Body of pancreas (tissue), 4 donors: ENCODE data around the gene ANKLE1. TPM values are rescaled to one million over a fixed set of nuclear protein-coding genes. Genes with fewer than 3 reads are reported as not detected.

Source experiments
- ATAC-seq: fragments of 150-250 bp; one replicate; pipeline ENCODE4 v1.9.1; 2016
- DNase-seq, 4 donors: peaks; one replicate each; pipeline ENCODE4 v3.0.0-alpha.2; 2019
- H3K27ac ChIP-seq, 4 donors: fragments of 200-600 bp; sonication (generic); 1 replicate in 3 of 4; 2 replicates in 1 of 4; pipeline versions ENCODE4 v1.5.1 to v1.6.1; 2016 to 2019; ENCODE audit warnings: mild to moderate bottlenecking in 1 of 4, mixed read lengths in 1 of 4, moderate library complexity in 1 of 4
- H3K27me3 ChIP-seq, 2 donors: fragments of 200-600 bp; sonication (generic); one replicate each; pipeline ENCODE4 v1.6.0; 2016; ENCODE audit warnings: mild to moderate bottlenecking in 1 of 2
- H3K36me3 ChIP-seq, 2 donors: fragments of 200-600 bp; sonication (generic); replicated peaks in 1 of 2; 2 replicates each; pipeline ENCODE4 v1.5.1; 2016; ENCODE audit warnings: low read depth in 2 of 2; ENCODE audit not compliant: insufficient read depth in 1 of 2
- H3K4me1 ChIP-seq: fragments of 200-600 bp; sonication (generic); one replicate; pipeline ENCODE4 v1.6.0; 2016
- H3K4me3 ChIP-seq, 2 donors: fragments of 200-600 bp; sonication (generic); 1 replicate in 1 of 2; 2 replicates in 1 of 2; pipeline ENCODE4 v1.5.1; 2016 to 2019
- H3K9me3 ChIP-seq, 3 donors: fragments of 200-600 bp; sonication (generic); 1 replicate in 2 of 3; 2 replicates in 1 of 3; pipeline ENCODE4 v1.5.1; 2016
- POLR2A ChIP-seq, 3 donors: fragments of 450-650 bp; IDR thresholded peaks; one replicate each; pipeline ENCODE4 v1.6.1; 2016; ENCODE audit warnings: antibody characterized with exemption in 3 of 3, mild to moderate bottlenecking in 2 of 3
- WGBS, 2 donors: methylation state at CpG; one replicate each; pipeline ENCODE4 v1.1.5; 2017; 5-methylcytosine and 5-hydroxymethylcytosine counted together
- intact Hi-C: fragments of 100-400 bp; cut with DNase I; formaldehyde crosslinking; loops from one replicate; pipeline ENCODE4 v1.15.1; 2023
- total RNA-seq, 2 donors: library from RNA; depleted of rRNA; stranded (reverse); fragments of >200 nt; gene quantifications; one replicate each; pipeline ENCODE4 v1.1.0, GENCODE V29; 2016
- TF ChIP-seq, protein P1 (sequence below), 7 experiments: fragments of 450-650 bp in 4 of 7; fragments of 200-600 bp in 3 of 7; sonication (generic) in 3 of 7; IDR thresholded peaks; one replicate each; pipeline ENCODE4 v1.5.1; 2016 to 2019; ENCODE audit warnings: antibody characterized with exemption in 7 of 7

The ANKLE1 gene
- total RNA-seq, 2 donors from 2014 or later: 0.33 TPM; not detected in 1

DNA sequence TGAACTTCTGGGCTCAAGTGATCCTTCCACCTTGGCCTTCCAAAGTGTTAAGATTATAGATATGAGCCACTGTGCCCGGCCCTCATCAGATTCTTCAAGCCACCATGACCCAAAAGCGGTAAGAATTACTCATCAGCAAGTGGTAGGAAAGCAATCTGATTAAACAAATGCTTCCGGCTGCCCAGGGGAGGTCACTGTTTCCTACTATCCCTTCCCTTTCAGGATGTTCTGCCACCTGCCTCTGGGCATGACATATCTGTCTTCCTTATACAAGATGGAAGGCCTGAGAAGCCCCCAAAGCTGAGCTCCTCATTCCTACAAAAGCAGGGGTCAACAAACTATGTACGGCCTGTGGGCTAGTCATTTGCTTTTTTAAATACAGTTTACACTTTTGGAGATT is 14.6 kb downstream of the ANKLE1 start:
- no peak for ATAC-seq
- TF ChIP-seq POLR2A (IDR thresholded peaks at IDR 0.05): no peak
- 78 to 84% methylated on average over 3 to 4 of the region's 4 CpGs for WGBS, 2 donors

DNA sequence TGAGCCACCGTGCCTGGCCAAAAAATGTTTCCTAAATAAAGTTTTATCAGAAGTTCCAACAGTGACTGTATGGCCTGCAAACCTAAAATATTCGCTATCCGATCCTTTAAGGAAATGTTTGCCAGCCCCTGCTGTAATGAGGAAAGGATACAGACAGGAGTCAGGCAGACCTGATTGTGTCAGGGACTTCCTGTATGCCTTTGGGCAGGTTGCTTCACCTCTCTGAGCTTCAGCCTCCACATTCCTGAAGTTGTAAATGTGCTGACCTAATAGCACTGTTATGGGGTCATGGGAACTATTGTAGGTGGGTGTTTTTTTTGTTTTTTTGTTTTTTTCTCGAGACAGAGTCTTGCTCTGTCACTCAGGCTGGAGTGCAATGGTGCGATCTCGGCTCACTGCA is 15.3 kb downstream of the ANKLE1 start:
- Histone ChIP-seq H3K9me3 (no peaks in the 10 kb centered on the region), H3K4me3 (no peak overlapping the region), H3K27me3 (no peaks in the 10 kb centered on the region), H3K27ac (no peak overlapping the region), H3K4me1 (peaks cover under 1% of the 10 kb centered on the region), H3K36me3 (no peaks in the 10 kb centered on the region)
- no peak for TF ChIP-seq POLR2A (IDR thresholded peaks at IDR 0.05)
- TF ChIP-seq, protein P1, sequence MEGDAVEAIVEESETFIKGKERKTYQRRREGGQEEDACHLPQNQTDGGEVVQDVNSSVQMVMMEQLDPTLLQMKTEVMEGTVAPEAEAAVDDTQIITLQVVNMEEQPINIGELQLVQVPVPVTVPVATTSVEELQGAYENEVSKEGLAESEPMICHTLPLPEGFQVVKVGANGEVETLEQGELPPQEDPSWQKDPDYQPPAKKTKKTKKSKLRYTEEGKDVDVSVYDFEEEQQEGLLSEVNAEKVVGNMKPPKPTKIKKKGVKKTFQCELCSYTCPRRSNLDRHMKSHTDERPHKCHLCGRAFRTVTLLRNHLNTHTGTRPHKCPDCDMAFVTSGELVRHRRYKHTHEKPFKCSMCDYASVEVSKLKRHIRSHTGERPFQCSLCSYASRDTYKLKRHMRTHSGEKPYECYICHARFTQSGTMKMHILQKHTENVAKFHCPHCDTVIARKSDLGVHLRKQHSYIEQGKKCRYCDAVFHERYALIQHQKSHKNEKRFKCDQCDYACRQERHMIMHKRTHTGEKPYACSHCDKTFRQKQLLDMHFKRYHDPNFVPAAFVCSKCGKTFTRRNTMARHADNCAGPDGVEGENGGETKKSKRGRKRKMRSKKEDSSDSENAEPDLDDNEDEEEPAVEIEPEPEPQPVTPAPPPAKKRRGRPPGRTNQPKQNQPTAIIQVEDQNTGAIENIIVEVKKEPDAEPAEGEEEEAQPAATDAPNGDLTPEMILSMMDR (IDR thresholded peaks at IDR 0.05): no peak
- WGBS, 2 donors: 92 to 95% methylated on average over 3 to 6 of the region's 6 CpGs
- no peak for DNase-seq
- intact Hi-C loops: no loop called here
- no peak for ATAC-seq

More for the DNA sequence above, 14.6 kb downstream of the ANKLE1 start:
- Histone ChIP-seq H3K9me3 (no peaks in the 10 kb centered on the region), H3K4me3 (no peak overlapping the region), H3K27ac (no peak overlapping the region), H3K4me1 (no peaks in the 10 kb centered on the region), H3K27me3 (no peaks in the 10 kb centered on the region), H3K36me3 (no peaks in the 10 kb centered on the region)
- intact Hi-C loops: no loop called here
- DNase-seq: no peak

DNA sequence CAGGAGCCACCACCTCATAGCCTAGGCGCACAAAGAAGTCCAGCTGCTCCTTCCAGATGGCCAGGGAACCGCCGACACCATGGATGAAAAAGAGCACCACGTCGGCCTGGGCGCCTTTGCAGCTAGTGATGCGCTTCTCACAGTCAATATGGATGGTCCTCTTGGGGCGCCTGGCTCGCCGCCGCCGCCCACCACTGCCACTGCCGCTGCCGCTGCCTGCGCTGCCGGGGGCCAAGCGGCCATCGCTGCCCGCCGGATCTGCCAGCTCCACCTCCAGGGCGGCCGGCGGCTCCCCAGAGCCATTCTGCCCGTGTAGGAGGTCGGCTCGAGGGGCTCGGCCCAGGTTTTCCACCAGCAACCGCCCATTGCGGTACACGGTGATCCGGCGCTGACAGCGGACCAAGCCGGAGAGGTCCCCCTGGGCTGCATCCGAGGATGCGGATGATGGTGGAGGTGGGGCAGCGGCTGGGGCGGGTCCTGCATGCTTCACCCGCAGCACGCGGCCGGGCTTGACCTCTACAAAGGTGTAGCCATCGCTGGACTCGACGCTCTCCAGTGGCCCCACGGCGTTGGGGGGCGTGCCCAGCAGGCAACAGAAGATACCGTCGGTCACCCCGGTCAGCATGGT is 19.4 kb downstream of the ANKLE1 start:
- 91% methylated on average over 38 of the region's 51 CpGs; no CpG with 5 or more reads in 1 of the 2 donors for WGBS, 2 donors
- Histone ChIP-seq H3K36me3 (no peaks in the 10 kb centered on the region), H3K27ac (no peak overlapping the region), H3K9me3 (no peaks in the 10 kb centered on the region), H3K4me3 (no peak overlapping the region), H3K4me1 (peaks cover 30% of the 10 kb centered on the region), H3K27me3 (no peaks in the 10 kb centered on the region)
- TF ChIP-seq, protein P1 (IDR thresholded peaks at IDR 0.05): no peak
- no peak for TF ChIP-seq POLR2A (IDR thresholded peaks at IDR 0.05)
- ATAC-seq: no peak
- intact Hi-C loops: no loop called here
- no peak for DNase-seq

DNA sequence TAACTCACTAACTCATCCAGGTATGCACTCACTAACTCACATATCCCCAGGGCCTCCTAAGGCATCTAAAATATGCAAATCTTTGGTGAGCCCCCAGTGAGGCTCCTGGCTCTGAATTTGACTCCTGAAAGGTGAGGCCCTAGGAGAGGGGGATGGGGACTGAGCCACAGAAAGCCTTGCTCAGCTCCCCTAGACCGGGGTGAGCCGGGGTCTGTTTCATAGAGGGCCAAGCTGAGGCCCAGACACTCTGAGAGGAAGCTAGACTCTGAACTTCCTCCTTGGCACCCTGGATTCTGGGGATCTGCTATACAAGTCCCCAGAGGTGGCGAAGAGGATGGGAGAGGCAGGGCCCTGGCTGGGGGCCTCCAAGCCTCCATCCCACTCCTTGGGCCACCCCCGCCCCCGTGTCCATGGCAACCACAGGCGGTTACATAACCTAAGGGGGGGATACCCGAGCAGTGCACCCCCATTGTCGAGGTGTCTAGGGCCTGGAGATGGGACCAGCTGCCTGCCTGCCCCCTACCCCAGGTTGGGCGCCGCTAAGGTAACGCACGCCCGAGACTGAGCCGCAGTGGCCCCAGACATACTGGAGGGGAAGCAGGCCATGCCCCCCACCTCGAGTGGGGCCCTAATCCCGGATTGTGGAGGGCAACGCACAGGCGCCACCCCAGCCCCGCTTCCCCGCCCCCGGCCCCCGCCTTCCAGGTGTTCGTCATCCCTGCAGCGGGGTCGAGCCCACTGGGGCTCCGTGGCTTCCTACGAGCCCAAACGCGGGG is 20.9 kb downstream of the ANKLE1 start:
- peak in 2 of 4 donors; percentile 21 to 39 for DNase-seq

More for the DNA sequence above, 20.9 kb downstream of the ANKLE1 start:
- TF ChIP-seq POLR2A (IDR thresholded peaks at IDR 0.05): no peak
- TF ChIP-seq, protein P1 (IDR thresholded peaks at IDR 0.05): no peak
- 6 to 30% methylated on average over 8 to 29 of the region's 29 CpGs for WGBS, 2 donors
- intact Hi-C loops: no loop called here
- H3K27me3 ChIP-seq: no peaks in the 10 kb centered on the region
- no peak for ATAC-seq
- H3K4me1 ChIP-seq: peaks cover 43% of the 10 kb centered on the region
- peak overlapping the region; percentile 4 to 77 (median 66) for H3K27ac ChIP-seq
- no peaks in the 10 kb centered on the region for H3K36me3 ChIP-seq
- peak overlapping the region; percentile 61 to 94 for H3K4me3 ChIP-seq
- no peaks in the 10 kb centered on the region for H3K9me3 ChIP-seq
